Stimulated activated CD4-positive, alpha-beta T cell treated with anti-CD3 and anti-CD28 coated beads, Interleukin-1b, Interleukin-23, amount 100 ng/mL, for 24 hours (primary cell): ENCODE data around the gene SLC6A13.
"Not testable (repeated sequence)": the region's sequence is repeated elsewhere in the genome, so short reads cannot be mapped to it uniquely, and the experiment has no call there.

Source experiments
- DNase-seq, 4 experiments: peaks; one replicate each; pipeline ENCODE4 v3.0.0-alpha.2; 2020; ENCODE audit warnings: low read depth in 4 of 4, low spot score in 1 of 4

SLC6A13 gene

DNA sequence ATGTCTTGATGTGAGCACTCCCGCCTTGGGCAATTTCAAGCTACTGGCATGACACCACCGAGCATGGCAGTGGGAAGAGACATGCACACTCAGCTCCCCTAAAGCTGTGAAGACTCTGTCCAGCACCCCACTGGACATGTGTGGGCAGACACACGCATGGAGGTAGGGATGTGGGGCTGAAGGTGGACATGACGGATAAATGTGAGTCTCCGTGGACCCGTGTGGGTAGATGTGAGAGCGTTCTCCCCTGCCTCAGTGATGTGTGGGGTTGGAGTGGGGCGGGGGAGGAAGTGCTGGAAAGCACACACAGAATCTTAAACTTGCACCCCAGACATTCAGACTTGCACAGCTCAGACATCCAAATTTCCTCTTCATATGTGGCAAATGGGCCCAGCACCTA lies 61.3 kb downstream of the SLC6A13 start:
- no peak for DNase-seq

DNA sequence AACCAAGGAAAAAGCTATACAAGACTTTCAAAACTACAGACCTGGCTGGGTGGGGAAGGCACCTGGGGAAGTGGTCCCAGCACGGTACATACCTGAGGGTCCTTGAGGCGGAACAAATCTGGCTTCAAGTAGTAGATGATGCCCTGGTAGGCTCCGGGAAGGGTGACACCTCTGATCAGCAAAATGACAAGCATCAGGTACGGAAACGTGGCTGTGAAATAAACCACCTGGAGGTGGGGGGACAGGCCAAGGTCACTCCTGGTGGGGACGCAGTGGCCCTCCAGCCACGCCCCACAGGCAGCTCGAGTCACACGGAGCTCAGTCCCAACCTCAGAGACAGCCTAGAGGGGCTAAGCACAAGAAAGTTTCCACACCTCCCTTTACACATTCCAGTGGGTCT lies 63.9 kb downstream of the SLC6A13 start:
- DNase-seq: no peak

DNA sequence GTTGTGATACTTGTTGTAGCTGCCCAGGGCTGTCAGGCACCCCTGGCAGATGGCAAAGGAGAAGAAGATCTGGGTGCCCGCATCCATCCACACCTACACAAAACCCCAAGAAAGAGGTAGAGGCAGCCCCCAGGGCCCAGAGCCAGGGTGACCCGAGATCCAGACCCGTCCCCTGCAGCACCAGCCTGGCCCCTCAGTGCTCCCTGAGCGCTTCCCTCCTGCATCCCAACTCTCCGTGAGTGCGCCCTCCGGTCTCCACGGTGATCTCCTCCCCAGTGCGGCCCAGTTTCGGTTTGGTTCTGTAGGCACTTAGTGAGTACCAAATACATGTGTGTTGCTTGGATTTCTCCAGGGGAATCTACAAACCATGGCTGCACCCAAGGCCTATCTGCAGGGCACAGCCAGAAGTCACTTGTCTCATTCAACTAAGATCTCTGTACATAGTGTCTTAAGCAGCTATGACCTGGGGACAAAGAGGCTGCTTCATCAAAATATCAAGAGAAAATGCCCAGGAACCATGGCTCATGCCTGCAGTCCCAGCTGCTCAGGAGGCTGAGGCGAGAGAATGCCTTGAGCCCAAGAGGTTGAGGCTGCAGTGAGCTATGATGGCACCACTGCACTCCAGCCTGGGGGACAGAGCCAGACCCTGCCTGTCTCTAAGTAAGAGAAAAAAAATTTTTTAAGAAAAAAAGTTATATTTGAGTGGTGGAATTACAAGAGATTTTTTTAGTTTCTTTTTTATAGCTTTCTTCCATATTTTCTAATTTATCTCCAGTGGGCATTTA lies 64.5 kb downstream of the SLC6A13 start:
- DNase-seq: no peak

DNA sequence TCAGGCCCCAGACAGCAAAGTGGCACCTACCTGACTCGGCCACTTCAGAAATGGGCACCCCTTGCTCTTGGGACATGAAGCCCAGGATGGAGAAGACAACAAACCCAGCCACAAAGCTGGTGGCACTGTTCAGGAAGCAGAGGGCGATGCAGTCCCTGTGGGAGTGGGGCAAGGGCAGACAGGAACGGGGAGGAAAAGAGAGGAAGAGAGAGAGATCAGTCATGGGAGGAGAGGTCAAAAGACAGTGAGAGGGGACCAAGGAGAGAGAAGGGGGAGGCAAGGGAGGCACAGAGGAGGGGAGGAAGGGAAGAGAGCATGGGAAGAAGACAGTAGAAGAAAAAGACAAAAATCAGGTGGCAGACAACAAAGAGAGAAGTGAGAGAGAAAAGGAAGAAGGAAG lies 65.3 kb downstream of the SLC6A13 start:
- DNase-seq: no peak

- DNase-seq: no peak
These were observed 66.2 kb downstream of the SLC6A13 start for GRCh38 chr12:196436-196835.

DNA sequence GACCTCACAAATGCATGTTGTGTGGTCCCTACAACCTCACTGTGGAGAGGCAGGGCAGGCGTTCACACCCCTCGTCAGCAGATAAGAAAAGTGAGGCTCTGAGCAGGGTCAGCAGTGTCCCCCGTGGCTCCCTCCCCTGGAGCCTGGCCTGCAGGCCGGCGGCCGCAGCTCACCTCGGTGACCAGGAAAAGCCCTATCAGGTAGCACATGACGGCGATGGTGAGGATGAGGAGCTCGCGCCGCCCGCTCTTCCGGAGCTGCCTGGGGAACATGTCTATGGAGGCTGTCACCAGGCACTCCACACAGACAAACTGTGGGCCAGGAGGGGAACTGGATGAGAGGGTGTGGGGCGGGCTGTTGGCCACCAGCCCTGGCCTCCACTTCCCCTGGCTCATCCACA lies 66.7 kb downstream of the SLC6A13 start:
- no peak for DNase-seq

- DNase-seq: no peak
These were observed 67.5 kb downstream of the SLC6A13 start for GRCh38 chr12:195156-195555.

DNA sequence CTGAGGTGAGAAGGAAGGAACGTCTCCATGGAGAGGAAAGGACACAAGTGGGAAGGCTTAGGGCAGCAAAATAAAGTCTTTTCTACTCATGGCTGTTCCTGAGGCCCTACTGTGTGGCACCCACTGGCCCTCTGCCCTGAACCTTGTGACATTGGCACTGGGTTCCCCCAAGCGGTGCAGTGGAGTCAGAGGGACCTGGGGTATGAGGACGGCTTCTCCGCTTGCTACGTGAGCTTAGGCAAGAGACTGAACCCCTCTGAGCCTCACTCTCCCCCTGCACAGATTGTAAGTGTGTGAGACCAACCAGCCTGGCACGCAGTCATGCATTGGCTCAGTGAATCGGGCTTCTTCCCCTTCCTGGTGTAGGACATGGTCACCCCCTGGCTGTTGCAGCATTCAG lies 68.4 kb downstream of the SLC6A13 start:
- no peak for DNase-seq

GRCh38 chr12:193261-193660 lies 69.4 kb downstream of the SLC6A13 start:
- DNase-seq: no peak

- DNase-seq: no peak
These were observed 71.1 kb downstream of the SLC6A13 start for GRCh38 chr12:191541-191940.

- no peak for DNase-seq
These were observed 71.8 kb downstream of the SLC6A13 start for GRCh38 chr12:190881-191280.

GRCh38 chr12:189622-189962 lies 73.0 kb downstream of the SLC6A13 start:
- no peak for DNase-seq

DNA sequence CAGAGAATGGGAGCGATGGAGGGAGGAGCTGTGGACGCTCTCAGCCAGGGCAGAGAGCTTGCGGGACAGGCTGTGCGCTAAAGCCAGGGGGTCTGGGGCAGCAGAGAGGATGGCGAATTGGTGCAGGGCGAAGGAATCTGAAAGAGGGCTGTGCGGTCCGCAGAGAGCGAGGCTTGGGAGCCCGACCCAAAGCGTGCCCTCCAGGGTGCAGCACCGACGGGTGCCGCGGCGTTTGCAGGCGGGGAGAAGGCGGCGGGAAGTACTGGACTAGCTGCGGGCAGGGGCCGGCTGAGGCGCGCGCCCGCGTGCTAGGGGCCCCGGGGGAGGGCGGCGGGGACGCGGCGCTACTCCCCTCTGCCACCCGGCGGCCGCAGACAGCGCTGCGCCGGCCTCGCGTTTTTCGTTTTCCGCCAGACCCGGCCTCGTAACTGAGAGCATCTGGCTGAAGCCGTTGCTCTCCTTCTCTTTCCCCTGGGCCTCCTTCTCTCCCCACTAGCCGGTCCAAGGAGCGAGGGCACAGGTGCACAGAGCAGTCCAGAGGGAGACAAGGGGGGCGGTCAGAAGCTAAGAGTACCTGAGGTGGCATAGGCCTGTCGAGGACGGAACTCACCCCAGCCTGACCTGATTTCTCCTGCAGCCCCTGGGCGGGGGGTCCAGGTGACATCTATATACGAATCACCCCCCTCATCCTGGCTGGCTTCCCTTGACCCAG lies 73.6 kb downstream of the SLC6A13 start:
- DNase-seq: peak; percentile 4 to 30 (median 16)

DNA sequence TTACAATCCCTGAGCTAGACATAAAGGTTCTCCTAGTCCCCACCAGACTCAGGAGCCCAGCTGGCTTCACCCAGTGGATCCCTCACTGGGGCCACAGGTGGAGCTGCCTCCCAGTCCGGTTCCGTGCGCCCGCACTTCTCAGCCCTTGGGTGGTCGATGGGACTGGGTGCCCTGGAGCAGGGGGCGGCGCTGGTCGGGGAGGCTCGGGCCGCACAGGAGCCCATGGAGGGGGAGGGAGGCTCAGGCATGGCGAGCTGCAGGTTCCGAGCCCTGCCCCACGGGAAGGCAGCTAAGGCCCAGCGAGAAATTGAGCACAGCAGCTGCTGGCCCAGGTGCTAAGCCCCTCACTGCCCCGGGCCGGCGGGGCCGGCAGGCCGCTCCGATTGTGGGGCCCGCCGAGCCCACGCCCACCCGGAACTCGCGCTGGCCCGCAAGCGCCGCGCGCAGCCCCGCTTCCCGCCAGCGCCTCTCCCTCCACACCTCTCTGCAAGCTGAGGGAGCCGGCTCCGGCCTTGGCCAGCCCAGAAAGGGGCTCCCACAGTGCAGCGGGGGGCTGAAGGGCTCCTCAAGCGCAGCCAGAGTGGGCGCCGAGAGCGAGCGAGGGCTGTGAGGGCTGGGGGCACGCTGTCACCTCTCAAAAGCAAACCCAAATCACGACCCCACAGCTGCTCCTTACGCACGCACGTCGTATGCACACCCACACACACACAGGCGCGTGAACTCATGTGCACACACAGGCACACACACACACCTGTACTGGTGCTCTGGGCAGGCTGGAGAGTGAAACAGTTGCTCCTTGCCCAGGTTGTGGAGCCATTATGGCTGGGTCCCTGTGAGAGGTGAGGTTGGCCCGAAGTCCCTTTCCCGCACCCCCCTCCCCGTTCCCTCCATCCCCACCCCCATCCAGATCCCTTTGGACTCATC lies 74.4 kb downstream of the SLC6A13 start:
- not testable (repeated sequence) for DNase-seq

DNA sequence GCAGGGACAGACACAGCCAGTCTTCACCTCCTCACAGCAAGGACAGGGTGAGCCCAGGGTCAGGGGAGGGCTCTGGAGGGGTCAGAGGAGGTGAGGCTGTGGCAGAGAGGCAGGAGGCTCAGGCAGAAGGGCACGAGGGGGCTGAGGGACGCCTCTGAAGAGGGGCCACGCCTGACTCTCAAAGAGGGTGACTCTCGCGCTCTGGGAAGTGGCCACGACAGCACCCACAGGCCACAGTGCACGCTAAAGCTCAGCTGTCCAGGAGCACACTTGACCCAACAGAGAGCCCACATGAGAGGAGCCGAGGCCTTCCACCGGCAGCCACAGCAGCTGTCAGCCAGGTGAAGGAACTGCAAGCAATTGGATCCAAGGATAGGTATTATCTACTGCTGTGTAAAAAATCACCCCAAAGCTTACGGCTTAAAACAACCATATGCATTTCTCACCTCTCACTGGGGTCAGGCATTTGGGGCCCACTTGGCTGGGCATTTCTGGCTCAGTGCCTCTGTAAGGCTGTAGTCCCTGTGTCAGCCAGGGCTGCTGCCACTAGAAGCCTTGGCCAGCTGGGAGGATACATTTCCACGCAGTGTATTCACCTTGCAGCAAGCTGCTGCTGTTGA lies 76.5 kb downstream of the SLC6A13 start:
- DNase-seq: no peak

- no peak for DNase-seq
These were observed 77.1 kb downstream of the SLC6A13 start for GRCh38 chr12:185576-185955.

DNA sequence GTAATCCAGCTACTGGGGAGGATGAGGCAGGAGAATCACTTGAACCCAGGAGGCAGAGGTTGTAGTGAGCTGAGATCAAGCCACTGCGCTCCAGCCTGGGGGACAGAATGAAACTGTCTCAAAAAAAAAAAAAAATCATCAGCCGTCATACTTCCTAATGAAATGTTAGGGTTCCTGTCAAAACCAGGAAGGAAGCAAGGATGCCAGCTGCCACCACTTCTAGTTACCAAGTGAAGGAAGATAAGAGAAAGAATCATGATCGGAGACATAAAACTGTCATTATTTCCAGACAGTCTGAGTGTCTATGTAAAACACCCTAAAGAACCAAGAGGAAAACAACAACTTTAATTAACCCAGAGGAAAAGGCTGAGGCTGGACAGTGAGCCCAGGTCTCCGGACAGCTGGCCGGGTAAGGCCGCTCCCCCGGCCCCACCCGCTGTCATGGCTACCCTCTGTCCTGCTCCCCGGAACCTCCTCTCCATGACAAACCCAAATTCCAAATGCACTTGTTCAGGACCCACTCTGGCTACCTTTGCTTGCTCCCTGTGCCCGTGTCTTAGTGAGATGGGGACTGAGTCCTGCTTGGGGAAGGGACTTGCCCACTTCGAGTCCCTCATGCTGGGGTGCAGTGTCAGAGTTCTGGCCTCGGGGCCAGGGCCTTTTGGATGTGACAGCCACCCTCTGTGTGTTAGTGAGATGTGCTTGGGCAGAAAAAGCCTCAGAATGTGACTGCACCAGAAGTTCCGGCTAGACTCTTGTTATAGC lies 77.6 kb downstream of the SLC6A13 start:
- DNase-seq: no peak

GRCh38 chr12:182381-182892 lies 80.2 kb downstream of the SLC6A13 start:
- DNase-seq: no peak

DNA sequence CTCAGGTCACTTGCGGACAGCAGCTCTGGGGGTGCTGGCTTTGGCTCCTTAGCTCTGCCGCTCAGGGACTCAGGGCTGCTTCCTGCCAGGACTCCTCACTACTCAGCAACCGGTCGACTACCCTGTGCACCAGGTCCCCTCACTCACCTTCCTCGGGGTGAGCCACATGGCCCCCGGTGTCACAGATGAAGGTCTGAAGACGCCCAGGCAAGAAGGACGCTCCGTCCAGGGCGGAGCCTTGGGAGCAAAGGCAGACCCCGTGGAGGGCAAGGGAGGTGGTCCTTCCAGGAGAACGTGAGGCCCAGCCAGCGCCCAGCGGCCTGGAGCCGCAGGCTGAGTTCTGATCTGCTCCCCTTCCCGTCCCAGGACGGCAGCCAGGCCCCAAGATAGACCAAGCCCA lies 80.7 kb downstream of the SLC6A13 start:
- no peak for DNase-seq

DNA sequence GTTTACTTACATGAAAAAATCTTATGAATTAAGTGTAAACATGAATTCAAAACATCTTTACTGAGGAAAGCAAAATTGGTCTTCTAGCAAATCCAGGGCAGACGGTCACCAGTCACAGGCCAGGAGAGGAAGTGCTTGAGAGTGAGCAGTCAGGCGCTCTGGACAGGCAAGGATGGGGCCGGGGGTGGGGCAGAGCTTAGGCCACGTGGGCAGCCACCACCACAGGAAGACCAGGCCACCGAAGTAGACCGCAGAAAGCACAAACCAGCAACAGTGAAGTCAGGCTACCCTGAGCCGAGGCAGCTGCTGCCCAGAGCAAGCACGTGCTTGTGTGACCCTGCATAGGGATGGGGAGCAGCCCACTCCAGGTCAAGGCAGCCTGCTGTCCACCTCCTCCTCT lies 82.2 kb downstream of the SLC6A13 start:
- DNase-seq: no peak
